ENCODE results near the gene ADGRB3.
A peak's percentile ranks its signal among the peaks of the same experiment; 100 is the strongest.
"Not testable (repeated sequence)": the region's sequence is repeated elsewhere in the genome, so short reads cannot be mapped to it uniquely, and the experiment has no call there.

The ADGRB3 gene

DNA sequence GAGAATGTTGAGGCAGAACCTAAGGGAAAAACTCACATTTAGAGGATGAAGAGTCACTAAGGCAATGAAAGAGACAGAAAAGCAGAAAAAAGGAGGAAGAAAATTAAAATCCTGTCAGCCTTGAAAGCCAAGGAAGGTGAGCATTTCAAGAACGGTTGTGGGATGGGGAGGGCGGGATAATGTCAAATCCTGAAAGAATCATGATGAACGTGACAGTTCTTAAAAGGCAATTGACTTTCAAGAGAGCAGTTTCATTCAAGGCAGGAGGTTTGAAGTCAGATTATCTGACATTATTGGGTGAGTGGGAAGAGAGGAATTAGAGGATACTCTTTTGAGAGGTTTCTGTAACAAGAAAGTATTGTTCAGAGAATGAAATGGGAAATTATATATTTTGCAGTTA is 284.5 kb downstream of the ADGRB3 start:
- no peak for DNase-seq (ENCODE audit: low spot score)

DNA sequence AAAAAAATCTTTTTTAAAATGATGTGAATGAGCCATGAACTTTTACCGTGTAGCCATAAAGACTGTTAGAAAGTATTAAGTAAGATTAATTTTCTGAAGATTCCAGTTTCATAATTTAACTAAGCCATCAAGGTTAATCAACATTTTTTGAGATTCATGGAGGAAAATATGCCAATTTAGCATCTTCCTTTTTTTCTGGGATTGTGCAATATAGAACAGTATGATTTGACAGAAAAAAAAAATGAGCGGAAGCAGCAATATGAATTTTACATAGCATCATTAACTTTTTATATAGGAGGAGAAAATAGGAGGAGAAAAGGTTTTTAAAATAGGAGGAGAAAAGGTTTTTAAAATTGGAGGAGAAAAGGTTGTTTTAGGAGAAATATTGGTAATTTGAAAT is 306.3 kb downstream of the ADGRB3 start:
- DNase-seq (ENCODE audit: low spot score) = no peak

DNA sequence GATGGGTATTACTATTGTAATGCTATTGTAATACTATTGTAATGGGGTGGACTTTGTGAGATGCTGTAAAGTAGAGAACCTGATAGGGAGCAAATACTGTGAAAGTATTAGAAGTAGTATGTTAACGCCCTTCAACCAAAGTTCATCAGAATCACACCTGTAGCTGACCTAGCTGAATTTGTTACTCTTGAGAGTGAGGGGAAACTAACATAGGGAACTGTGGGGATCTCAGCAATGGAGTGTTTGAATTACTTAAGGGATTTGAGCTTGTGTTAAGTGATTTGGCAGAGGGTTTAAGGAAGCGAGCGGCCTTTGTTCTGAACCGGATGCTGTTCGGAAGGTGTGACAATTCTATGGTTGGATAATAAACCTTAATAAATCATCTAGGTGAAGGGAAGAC is 312.6 kb downstream of the ADGRB3 start:
- no peak for DNase-seq (ENCODE audit: low spot score)

DNA sequence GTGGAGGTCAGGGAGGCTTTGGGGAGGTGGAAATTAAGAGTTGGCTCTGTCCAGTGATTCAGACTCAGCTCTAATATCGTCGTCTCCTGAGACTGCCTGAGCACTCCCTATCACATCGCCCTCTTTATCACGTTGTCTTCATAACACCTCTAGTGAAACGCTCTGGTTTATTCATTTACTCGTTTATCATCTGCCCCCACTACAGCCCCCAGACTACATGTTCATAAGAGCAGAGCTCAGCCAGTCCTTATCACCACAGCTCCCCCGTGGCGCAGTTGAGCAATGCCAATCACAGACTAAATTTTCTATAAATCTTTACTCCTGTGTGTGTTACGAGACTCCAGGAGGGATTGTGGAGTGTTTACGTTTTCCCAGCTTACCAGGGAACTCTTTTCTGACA is 316.2 kb downstream of the ADGRB3 start:
- no peak for DNase-seq (ENCODE audit: low spot score)

DNA sequence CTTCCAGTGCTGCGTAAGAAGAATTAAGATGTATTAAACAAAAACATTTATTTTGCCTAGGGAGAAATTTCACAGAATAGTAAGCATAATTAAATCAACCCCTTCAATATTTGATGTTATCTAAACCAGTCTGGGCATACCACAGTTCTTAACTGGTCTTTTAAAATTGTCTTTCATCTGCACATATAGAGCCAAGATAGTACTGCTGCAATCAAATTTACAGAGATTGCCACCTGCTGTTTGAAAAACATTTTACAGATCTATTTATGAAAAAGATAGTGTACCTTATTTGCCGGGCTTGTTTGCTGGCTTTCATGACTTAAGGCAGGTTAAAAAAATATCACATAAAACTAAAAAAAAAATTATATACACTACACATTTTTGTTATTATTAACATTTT is 323.2 kb downstream of the ADGRB3 start:
- DNase-seq (ENCODE audit: low spot score) = peak; percentile 48

DNA sequence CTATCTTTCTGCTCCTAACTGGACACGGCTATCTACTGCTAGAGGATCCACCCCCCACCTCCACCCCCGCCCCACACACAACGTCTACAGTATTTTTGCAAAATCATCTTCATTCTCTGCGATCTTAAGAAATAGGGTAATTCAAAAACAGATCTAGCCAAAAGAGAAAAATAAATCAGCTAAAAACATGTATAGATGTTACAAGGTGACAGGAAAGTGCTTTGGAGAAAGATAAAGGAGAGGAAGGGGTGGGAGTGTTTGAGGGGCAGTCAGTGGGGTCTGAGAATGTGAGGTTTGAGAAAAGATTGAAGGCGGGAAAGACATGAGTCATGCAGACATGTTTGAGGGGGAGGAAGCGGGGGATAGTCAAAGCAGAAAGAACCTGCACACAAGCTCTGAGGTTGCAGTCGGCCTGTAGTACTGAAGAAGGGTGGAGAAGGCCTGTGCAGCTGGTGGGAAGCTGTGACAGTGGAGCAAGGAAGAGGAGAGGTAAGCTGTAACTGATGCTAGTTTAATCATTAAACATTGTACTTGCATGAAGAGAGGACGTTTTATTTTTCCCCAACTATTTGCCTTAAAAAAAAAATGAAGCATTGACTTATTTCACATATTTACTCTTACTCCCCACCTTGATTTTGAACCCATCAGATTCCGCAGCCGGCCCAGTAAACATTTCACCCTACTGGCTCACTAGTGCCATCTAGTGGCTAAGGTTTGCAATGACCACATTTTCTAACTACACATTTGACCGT is 332.6 kb downstream of the ADGRB3 start:
- DNase-seq (ENCODE audit: low spot score) = peak; percentile 53

DNA sequence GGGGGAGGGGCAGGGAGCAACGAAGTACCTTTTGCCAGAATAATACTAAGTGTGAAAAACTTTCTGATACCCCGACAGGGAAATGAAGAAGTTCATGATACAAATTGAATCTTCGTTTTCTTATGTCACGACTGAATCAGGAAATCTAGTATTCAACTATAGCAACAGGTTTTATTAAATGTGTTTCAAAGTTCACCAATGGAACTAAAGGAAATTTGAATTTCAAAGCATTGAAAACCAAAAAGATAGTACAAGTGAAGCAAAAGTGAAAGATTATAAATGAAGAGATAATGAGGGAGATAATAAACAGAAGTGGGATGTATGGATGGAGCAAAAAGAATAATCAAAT is 333.2 kb downstream of the ADGRB3 start:
- no peak for DNase-seq (ENCODE audit: low spot score)

DNA sequence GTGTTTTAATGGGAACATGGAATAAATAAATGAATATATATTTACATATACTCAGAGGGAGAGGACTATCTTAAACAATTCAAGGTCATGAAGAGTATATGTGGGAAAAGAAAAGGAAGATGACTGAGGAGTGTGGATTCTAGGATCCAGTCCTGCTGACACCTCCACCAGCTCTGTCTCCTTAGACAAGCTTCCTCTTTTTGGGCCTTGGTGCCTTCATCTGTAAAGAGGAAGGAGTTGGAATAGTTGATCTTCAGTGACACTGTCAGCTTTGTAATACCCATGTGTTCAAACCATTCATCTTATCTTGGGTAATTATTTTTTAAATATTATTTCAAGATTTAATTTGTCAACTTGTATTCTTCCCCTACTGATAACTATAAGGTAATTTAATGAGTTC is 338.0 kb downstream of the ADGRB3 start:
- no peak for DNase-seq (ENCODE audit: low spot score)

DNA sequence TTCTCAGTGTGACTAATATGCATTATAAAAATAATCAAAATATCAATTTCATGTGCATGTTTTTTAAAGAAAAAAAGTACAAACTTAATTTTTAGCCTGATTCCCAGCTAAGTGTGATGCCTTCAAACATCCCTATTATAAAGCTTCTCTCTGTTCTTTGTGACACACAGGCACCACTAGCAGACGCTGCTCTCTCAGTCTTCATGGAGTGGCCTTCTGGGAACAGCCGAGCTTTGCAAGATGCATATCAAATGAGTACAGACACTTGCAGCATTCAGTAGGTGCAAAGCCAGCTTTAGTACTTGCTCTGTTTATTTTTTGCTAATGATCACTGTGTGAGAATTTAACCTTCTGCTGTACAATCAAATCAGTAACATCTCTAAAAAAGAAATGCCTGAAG is 340.0 kb downstream of the ADGRB3 start:
- peak; percentile 39 for DNase-seq (ENCODE audit: low spot score)

DNA sequence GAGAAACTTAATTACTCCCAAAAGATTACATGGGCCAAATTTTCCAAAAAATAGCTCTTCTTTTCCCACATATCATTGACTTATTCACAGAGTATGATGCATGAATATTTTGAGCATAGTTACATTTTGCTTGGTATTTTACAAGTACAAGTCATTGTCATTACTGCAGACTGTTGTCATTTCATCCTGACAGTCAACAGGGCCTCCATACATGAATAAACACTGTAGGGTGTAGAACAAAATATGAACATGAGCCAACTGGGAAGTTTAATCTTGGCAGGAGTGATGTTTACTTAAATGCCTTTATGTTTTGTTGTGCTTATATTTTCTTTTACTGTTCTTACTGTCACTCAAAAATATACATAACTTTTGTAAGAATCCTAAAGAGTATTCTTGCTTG is 340.7 kb downstream of the ADGRB3 start:
- DNase-seq (ENCODE audit: low spot score) = no peak

DNA sequence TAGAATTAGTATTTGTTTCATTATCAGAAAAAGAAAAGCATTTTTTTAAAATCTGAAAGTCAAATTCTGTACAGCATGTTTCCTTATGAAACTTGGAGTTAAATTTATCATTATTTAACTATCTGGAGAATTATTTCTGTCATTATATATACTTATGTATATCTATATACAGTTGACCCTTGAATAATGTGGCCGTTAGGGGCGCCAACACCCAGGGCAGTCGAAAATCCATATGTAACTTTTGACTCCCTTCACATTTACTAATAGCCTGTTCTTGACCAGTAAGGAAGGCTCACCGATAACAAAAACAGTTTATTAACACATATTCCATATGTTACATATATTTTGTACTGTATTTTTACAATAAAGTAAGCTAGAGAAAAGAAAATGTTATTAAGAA is 341.2 kb downstream of the ADGRB3 start:
- DNase-seq (ENCODE audit: low spot score) = no peak

DNA sequence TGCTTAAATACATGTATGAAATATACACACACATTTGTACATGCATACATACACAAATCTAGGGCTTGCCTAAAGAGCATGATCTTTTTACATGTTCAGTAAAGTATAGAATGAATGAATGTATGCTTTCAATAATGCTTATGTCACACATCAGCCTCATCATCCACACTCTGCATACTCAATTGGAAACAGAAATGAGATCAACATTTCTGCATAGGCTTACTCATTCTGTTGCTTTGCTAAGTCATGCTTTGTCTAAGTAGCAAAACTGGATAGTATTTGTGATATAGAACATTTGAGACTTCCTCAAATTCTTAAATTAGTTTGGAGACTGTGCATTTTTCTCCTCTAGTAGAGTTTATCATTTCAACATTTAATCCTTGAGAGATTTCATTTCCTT is 343.3 kb downstream of the ADGRB3 start:
- DNase-seq (ENCODE audit: low spot score) = no peak

DNA sequence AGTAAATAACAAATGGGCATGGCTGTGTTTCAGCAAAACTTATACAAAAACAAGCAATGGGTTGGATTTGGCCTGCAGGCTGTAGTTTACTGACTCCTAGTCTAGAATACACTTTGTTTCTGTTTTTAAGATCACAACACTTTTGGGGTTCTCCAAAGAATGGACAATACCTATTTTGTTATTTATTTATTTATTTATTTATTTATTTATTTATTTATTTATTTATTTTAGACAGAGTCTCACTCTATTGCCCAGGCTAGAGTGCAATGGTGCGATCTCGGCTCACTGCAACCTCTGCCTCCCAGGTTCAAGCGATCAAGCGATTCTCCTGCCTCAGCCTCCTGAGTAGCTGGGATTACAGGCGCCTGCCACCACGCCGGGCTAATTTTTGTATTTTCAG is 346.6 kb downstream of the ADGRB3 start:
- not testable (repeated sequence) for DNase-seq (ENCODE audit: low spot score)

DNA sequence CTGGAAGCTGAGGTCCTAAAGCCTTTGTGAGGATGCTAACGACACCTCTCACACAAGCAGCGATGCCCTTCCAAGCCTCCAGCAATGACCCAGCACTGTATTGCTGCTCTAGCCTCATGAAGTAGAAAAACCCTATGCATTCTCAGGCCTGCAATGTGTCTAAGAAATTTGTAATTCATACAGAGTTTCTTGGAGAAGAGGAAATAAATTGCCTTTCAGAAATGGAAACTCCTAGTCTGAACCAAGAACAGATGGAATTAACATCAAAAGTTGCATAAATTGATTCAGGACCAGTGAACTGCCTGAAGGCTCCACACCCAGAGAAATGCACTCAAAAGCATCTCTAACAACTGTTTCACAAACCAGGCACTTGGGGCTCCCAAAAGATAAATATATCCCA is 353.6 kb downstream of the ADGRB3 start:
- DNase-seq (ENCODE audit: low spot score) = no peak

DNA sequence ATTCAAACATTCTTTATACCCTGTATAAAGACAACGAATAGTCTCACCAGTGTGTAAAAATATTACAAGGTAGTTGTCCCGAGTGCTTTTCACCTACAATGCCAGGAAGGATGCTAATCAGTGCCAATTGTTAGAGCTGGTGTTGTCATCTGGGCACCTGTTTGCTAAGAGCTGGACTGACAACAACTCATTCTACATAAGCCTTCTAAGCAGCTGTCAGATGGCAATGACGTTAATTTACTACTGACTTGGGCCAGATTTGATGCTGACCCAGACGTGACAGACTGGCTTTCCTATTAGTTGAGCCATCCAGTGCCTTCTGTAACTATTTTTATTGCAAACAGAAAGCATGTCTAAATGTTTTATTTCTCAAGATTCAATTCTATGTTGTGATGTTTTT is 355.2 kb downstream of the ADGRB3 start:
- DNase-seq (ENCODE audit: low spot score) = no peak

DNA sequence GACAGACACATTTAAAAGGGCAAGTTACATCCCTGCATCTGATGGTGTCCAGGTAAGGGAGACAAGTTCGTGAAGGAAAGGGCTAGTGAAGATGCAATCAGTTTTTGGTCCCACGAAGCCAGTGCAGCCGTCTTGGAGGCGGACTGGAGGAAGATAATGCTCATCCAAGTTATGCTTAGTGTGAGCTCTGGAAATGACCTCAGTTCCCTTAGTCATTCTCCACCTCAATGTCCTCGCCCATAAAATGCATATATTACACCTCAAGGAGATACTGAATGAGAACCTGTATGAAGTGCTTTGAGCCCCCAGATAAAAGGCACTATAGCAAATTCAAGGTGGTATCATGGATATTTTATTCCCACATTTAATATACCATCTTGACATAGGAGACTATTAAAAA is 358.8 kb downstream of the ADGRB3 start:
- no peak for DNase-seq (ENCODE audit: low spot score)

DNA sequence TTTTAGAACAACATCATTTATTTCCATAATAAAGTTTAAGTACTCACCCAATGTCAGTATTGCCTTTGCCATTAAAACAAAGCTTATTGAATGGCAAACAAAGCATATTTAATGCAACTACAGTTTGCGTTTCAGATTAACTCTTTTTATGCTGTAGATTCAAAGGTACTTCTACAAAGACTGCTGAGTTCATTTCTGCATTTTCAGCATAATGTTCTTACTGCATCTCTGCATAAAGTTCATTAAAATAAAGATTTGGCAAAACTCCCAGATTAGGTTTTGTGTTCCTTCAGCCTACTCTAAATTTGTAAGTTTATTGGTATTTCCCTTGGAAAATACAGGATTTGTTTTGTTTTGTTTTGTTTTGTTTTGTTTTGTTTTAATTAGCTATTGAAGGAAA is 359.4 kb downstream of the ADGRB3 start:
- DNase-seq (ENCODE audit: low spot score) = no peak

DNA sequence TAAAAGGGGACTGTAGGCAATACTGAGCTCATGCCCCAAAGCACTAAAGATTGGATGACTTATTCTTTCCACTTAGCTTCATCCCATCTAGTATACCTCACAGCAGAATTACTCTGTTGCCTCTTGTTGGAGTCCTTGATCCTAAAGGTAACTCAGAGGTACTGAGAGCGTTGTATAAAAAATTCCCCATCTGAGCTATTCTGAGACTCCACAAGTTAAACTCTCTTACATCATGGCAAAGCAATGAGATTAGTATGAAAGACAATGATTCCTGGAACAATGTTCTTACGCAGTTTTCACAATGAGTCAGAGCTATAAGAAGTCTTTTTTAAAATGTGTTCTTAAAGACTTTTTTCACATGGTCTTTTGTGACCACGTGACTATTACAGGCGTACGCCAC is 370.1 kb downstream of the ADGRB3 start:
- no peak for DNase-seq (ENCODE audit: low spot score)

DNA sequence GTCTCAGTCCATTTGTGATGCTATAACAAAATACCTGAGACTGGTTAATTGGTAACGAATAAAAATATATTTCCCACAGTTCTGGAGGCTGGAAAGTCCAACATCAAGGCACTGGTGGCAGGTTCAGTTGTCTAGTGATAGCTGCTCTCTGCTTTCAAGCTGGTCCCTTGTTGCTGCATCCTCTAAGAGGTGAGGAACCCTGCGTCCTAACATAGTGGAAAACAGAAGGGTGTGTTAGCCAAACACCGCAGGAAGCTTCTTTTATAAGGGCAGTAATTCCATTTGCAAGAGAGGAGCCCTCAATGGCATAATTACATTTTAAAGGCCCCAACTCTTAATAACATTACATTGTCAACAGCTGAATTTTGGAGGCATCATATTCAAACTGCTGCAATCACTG is 372.7 kb downstream of the ADGRB3 start:
- no peak for DNase-seq (ENCODE audit: low spot score)

DNA sequence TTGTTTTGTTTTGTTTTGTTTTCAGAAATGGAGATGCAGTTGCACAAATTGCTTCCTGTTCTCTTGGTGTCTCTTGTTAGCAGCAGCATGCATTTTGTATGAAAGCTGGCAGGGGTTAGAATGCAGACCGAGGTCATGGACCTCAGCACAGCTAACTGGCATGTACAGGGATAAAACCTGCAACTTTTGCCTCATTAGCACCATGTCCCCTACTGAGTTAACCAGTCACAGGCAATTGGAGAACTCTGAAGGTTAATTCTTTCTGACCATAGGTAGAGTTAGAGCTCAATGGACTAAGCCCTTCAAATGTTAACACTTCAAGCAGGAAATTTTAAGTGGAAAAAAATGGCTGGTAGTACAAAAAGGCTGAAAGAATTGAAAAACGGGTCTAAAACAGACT is 377.1 kb downstream of the ADGRB3 start:
- no peak for DNase-seq (ENCODE audit: low spot score)

DNA sequence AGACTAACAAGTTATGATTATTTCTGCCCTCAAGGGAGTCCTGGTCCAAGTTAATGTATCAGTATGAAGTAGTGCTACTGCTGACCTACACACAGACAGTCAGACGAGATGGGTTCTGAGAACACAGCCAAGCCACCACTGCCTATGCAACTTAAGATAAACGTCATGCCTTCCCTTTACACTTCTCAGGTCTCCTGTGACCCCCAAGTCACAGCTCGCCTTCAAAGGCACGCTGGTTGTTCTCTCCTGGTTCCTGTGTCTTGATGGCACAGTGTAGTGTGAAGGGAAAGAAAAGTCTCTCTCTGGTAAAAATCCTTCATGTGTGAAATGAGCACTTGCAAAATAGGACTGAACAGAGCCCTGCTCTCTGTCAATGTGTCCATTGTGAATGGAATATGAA is 377.8 kb downstream of the ADGRB3 start:
- no peak for DNase-seq (ENCODE audit: low spot score)

DNA sequence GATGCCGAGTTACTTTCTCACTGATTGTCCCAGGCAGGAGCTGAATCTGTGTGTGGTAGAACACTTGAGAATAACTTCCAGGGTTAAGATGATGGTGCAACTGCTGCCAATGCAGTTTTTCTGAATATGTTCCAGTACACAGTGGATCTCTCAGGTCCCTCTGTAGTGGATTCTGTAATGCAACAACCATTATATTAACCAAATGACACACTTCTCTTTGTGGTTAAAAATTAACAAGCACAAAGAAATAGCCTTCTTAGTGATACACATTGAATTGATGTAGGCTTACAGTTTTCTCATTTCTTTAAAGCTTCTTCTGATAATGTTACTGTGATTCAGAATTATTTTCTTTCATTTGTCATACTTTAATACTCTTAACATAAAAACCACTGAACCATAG is 383.8 kb downstream of the ADGRB3 start:
- DNase-seq (ENCODE audit: low spot score) = no peak

DNA sequence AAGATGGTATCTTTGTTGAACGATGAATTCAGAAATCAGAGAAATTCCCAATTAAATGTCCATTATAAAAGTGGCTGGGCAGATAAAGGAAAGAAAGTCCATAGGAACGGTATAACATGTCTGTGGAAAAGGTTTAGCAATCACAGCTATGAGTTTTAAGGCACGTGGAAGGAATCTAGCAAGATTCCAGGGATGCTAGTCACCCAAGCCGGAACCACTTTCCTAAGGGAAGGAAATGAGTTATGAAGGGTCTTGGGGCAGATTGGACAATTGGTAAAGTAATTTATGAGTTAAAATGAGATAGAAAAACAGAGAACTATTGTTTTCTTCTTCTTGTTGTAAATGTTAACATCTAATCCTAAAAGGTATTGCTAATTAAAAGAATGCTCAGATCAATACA is 384.8 kb downstream of the ADGRB3 start:
- DNase-seq (ENCODE audit: low spot score) = no peak

DNA sequence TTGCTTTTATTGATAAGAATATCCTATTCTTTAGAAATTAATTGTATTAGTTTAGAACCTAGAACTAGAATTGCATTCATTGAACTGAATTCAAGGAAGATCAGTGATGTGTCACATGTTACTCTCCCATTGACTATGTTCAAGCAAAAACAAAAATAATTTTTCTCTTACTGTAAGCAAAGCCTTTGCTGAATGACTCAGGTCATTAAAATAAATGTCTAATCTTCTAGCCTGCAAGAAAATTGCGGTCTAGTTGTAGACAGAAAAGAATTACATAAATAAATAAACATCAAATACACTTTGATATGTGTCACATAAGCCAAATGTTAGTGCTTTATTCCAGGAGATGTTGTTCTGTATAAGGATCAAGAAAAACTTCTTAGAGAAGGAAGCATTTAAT is 387.9 kb downstream of the ADGRB3 start:
- DNase-seq (ENCODE audit: low spot score) = no peak

Measured in SK-N-DZ (cell line).